K562 (cell line): Measurements from ENCODE around the gene SUPT20H.

Experiments
- CBFA2T3 ChIP-seq: fragments of 450-650 bp; IDR thresholded peaks from 2 replicates; pipeline ENCODE4 v1.6.1; 2017
- ETV6 ChIP-seq, 3 experiments: fragments of 150-350 bp in 1 of 3; sonication (generic) in 1 of 3; formaldehyde crosslinking in 1 of 3; IDR thresholded peaks; 2 replicates each; pipeline versions ENCODE4 v1.6.1 to v1.8.0; 2014 to 2022; ENCODE audit warnings: borderline replicate concordance in 2 of 3, low read depth in 2 of 3, antibody characterized with exemption in 1 of 3, low read length in 1 of 3, mild to moderate bottlenecking in 1 of 3, missing genetic modification reagents in 1 of 3
- MEIS2 ChIP-seq: fragments of 450-650 bp; IDR thresholded peaks from 2 replicates; pipeline ENCODE4 v1.6.1; 2014; ENCODE audit warnings: mild to moderate bottlenecking; ENCODE audit not compliant: partially characterized antibody
- POLR2A ChIP-seq: fragments of 450-650 bp; conservative IDR thresholded peaks from 2 replicates; pipeline ENCODE4 v1.6.1; 2016
- RB1 ChIP-seq: fragments of 450-650 bp; IDR thresholded peaks from 2 replicates; pipeline ENCODE4 v1.6.1; 2017; ENCODE audit warnings: low read depth, mild to moderate bottlenecking
- RFX5 ChIP-seq: IDR thresholded peaks from 2 replicates; pipeline ENCODE4 v1.6.1; 2011; ENCODE audit warnings: low read depth, mild to moderate bottlenecking, improper control_type of control experiment, low read length
- TCF7L2 ChIP-seq: fragments of 150-350 bp; IDR thresholded peaks from 2 replicates; pipeline ENCODE4 v1.6.1; 2016; ENCODE audit warnings: low read depth, mild to moderate bottlenecking, low read length, moderate library complexity
- ZNF121 ChIP-seq: sonication (generic); formaldehyde crosslinking; conservative IDR thresholded peaks from 2 replicates; pipeline ENCODE4 v1.8.0; 2022; ENCODE audit warnings: missing genetic modification reagents
- TF ChIP-seq, protein P1 (sequence below), 3 experiments: IDR thresholded peaks in 2 of 3; conservative IDR thresholded peaks in 1 of 3; 2 replicates each; pipeline ENCODE4 v1.5.1; 2011 to 2012; ENCODE audit warnings: low read length in 3 of 3, mild to moderate bottlenecking in 3 of 3, control low read depth in 2 of 3, improper control_type of control experiment in 1 of 3, inconsistent platforms in 1 of 3, low read depth in 1 of 3, mixed read lengths in 1 of 3, moderate library complexity in 1 of 3; ENCODE audit not compliant: insufficient read depth in 2 of 3
- TF ChIP-seq, protein P2 (sequence below), 2 experiments: fragments of 450-650 bp; formaldehyde crosslinking in 1 of 2; IDR thresholded peaks; 2 replicates each; pipeline versions ENCODE4 v1.4.0 to v1.6.1; 2014 to 2020; ENCODE audit warnings: mild to moderate bottlenecking in 2 of 2, borderline replicate concordance in 1 of 2, low read depth in 1 of 2
- TF ChIP-seq, protein P3 (sequence below): fragments of 250-450 bp; sonication (Bioruptor Pico); IDR thresholded peaks from 2 replicates; pipeline ENCODE4 v1.4.0; 2020; ENCODE audit warnings: mild to moderate bottlenecking, moderate library complexity

DNA sequence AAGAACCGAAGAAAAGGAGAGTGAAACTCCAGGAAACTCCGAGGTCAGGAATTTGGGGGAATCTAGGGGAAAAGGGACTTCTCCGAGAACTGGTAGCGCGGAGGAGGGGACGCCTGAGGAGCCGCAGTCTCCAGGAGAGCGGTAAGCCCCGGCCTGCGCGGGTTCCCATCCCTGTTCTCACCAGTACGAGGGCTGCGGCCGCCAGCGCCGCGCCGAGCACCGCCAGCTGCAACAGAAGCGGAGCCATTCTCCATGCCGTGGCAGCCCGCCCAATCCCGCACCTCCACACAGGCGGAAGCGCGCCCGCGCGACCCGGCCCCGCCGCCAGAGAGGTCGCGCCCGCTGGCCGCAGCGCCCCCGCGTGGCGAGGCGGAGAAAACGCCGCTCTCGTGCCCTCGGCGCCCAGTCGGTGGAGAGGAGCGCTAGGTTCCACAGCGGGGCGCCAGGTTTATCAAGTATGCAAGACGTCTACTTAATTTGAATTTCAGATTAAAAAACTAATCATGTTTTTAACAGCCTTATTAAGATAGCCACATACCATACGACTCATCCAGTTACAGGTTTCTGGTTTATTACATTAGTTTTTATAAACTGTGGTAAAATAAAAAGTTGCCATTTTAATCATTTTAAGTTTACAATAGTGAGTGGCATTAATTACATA is 60.3 kb downstream of the SUPT20H start, which contains the start of gene ALG5:
- TF ChIP-seq RFX5 = no peak
- no peak for TF ChIP-seq CBFA2T3
- no peak for TF ChIP-seq TCF7L2
- TF ChIP-seq, protein P1, sequence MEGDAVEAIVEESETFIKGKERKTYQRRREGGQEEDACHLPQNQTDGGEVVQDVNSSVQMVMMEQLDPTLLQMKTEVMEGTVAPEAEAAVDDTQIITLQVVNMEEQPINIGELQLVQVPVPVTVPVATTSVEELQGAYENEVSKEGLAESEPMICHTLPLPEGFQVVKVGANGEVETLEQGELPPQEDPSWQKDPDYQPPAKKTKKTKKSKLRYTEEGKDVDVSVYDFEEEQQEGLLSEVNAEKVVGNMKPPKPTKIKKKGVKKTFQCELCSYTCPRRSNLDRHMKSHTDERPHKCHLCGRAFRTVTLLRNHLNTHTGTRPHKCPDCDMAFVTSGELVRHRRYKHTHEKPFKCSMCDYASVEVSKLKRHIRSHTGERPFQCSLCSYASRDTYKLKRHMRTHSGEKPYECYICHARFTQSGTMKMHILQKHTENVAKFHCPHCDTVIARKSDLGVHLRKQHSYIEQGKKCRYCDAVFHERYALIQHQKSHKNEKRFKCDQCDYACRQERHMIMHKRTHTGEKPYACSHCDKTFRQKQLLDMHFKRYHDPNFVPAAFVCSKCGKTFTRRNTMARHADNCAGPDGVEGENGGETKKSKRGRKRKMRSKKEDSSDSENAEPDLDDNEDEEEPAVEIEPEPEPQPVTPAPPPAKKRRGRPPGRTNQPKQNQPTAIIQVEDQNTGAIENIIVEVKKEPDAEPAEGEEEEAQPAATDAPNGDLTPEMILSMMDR (IDR thresholded peaks at IDR 0.05 in 2 of 3, conservative IDR thresholded peaks at IDR 0.05 in 1 of 3; ENCODE audit: insufficient read depth in 2 of 3, low read depth in 1 of 3, low read length in 3 of 3) = peak; percentile 81 to 95 (median 84)
- peak; percentile 98 for TF ChIP-seq RB1
- TF ChIP-seq POLR2A = peak; percentile 78
- TF ChIP-seq, protein P2, sequence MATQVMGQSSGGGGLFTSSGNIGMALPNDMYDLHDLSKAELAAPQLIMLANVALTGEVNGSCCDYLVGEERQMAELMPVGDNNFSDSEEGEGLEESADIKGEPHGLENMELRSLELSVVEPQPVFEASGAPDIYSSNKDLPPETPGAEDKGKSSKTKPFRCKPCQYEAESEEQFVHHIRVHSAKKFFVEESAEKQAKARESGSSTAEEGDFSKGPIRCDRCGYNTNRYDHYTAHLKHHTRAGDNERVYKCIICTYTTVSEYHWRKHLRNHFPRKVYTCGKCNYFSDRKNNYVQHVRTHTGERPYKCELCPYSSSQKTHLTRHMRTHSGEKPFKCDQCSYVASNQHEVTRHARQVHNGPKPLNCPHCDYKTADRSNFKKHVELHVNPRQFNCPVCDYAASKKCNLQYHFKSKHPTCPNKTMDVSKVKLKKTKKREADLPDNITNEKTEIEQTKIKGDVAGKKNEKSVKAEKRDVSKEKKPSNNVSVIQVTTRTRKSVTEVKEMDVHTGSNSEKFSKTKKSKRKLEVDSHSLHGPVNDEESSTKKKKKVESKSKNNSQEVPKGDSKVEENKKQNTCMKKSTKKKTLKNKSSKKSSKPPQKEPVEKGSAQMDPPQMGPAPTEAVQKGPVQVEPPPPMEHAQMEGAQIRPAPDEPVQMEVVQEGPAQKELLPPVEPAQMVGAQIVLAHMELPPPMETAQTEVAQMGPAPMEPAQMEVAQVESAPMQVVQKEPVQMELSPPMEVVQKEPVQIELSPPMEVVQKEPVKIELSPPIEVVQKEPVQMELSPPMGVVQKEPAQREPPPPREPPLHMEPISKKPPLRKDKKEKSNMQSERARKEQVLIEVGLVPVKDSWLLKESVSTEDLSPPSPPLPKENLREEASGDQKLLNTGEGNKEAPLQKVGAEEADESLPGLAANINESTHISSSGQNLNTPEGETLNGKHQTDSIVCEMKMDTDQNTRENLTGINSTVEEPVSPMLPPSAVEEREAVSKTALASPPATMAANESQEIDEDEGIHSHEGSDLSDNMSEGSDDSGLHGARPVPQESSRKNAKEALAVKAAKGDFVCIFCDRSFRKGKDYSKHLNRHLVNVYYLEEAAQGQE (IDR thresholded peaks at IDR 0.05; ENCODE audit: borderline replicate concordance) = no peak
- TF ChIP-seq, protein P2 (CRISPR knock-in tag; IDR thresholded peaks at IDR 0.05; ENCODE audit: low read depth) = no peak
- no peak for TF ChIP-seq ETV6 (IDR thresholded peaks at IDR 0.05; ENCODE audit: borderline replicate concordance in 1 of 2, low read depth in 2 of 2, low read length in 1 of 2)
- no peak for TF ChIP-seq ETV6 (CRISPR knock-in tag; IDR thresholded peaks at IDR 0.05; ENCODE audit: borderline replicate concordance)
- TF ChIP-seq, protein P3, sequence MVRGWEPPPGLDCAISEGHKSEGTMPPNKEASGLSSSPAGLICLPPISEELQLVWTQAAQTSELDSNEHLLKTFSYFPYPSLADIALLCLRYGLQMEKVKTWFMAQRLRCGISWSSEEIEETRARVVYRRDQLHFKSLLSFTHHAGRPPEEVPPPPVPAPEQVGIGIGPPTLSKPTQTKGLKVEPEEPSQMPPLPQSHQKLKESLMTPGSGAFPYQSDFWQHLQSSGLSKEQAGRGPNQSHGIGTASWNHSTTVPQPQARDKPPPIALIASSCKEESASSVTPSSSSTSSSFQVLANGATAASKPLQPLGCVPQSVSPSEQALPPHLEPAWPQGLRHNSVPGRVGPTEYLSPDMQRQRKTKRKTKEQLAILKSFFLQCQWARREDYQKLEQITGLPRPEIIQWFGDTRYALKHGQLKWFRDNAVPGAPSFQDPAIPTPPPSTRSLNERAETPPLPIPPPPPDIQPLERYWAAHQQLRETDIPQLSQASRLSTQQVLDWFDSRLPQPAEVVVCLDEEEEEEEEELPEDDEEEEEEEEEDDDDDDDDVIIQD (CRISPR knock-in tag) = no peak
- no peak for TF ChIP-seq ZNF121 (CRISPR knock-in tag)
- no peak for TF ChIP-seq MEIS2
